GM12874 (cell line): ENCODE results near the gene EBPL.

ENCODE experiments used
- CTCF ChIP-seq: IDR thresholded peaks from 2 replicates; pipeline ENCODE4 v1.5.1; 2011; ENCODE audit warnings: low read depth, mild to moderate bottlenecking, control low read depth, low read length, moderate library complexity; ENCODE audit not compliant: insufficient read depth

The EBPL gene

GRCh38 chr13:49638744-49639072 is 52.6 kb downstream of the EBPL start:
- TF ChIP-seq CTCF = no peak

- no peak for TF ChIP-seq CTCF
These were observed 53.1 kb downstream of the EBPL start for GRCh38 chr13:49638030-49638743.

- TF ChIP-seq CTCF = no peak
These were observed 54.6 kb downstream of the EBPL start for GRCh38 chr13:49636705-49637104.

- no peak for TF ChIP-seq CTCF
These were observed 55.5 kb downstream of the EBPL start for GRCh38 chr13:49635599-49636433.

- no peak for TF ChIP-seq CTCF
These were observed 57.6 kb downstream of the EBPL start for GRCh38 chr13:49633710-49634109.

GRCh38 chr13:49632156-49632555 is 59.1 kb downstream of the EBPL start:
- no peak for TF ChIP-seq CTCF

GRCh38 chr13:49630580-49630979 is 60.7 kb downstream of the EBPL start:
- no peak for TF ChIP-seq CTCF
